NCI-H2227 (cell line): ENCODE data around the gene SDSL.
A peak's percentile ranks its signal among the peaks of the same experiment; 100 is the strongest.

ENCODE experiments used
- DNase-seq: peaks from one replicate; lab custom pipeline; 2025; ENCODE audit not compliant: unreplicated experiment; lab: John Stamatoyannopoulos, UW

Gene SDSL, protein sequence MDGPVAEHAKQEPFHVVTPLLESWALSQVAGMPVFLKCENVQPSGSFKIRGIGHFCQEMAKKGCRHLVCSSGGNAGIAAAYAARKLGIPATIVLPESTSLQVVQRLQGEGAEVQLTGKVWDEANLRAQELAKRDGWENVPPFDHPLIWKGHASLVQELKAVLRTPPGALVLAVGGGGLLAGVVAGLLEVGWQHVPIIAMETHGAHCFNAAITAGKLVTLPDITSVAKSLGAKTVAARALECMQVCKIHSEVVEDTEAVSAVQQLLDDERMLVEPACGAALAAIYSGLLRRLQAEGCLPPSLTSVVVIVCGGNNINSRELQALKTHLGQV

DNA sequence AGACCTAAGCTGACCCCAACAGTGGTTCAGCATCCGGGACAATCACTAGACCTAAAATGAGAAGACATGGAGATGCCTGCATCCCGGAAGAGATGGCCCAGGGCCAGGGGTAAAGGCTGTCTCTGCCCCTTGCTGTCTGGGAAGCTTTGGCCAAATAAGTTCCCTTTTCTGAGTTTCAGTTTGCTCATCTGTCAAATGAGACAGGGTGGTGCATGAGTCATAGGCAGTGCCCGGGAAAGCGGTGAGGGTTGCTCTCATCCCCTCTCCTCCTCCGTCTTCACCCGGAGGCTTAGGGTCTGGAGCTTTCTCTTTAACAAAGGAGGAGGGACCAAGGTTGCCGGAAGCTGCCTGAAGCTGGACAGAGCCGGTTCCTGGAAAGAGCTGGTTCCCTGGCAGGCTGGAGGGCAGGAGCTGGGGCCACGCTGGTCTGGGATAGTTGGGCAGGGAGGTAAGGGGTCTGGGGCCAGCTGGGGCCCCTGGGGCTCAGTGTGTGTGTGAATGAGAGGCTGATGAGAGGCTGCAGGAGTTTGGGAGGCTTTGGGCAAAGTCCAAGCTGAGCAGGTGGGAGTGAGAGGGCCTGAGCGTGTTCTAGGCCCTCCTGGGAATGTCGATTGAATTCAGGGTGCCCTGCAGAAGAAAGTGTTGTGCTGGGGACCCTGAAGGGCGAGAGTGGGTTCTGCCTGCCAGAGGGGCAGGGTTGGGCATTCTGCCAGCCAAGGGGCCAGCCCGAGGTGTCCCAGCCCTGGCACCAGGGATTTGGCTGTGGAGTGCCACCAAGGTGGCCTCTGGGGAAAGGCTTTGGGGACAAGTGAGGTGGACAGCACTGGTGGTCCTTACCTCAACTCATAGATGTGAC, at the start of gene SDSL:
Gene SDSL (plus strand): TSS at position 351 of the 856 bp plus-strand sequence. CDS start 5,603 bp downstream, outside the sequence.
- peak; percentile 72 for DNase-seq

DNA sequence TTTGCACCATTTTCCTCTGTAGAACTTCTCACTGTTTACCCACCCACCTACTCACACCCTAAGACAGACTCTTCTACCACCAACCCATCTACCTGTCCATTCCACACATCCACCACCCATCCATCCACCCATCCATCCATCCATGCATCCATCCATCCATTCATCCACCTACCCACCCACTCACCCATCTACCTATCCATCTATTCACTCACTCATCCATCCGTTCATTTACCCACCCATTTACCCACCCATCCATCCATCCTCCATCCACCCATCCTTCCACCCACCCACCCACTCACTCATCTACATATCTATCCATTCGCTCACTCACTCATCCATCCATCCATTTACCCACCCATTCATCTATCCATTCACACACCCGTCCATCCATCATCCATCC, 48.7 kb upstream of the SDSL start:
- no peak for DNase-seq

DNA sequence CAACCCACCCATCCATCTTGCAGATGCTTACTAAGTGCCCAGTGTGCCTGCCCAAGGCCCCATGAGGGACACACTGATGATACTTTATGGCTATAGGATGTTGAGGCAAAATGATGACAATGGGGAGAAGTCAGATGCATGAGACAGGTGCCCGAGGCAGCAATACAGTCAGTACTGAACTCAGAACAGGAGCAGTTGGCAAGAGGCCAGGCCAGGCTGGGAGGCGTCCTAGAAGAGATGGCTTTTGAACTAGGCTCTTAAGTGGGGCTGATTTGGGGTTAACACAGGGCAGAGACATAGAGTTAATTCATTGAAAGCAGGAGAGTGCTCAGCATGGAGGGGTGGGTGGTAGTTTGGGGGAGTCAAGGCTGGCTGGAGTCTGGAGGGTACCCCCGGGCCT, 48.2 kb upstream of the SDSL start:
- no peak for DNase-seq

DNA sequence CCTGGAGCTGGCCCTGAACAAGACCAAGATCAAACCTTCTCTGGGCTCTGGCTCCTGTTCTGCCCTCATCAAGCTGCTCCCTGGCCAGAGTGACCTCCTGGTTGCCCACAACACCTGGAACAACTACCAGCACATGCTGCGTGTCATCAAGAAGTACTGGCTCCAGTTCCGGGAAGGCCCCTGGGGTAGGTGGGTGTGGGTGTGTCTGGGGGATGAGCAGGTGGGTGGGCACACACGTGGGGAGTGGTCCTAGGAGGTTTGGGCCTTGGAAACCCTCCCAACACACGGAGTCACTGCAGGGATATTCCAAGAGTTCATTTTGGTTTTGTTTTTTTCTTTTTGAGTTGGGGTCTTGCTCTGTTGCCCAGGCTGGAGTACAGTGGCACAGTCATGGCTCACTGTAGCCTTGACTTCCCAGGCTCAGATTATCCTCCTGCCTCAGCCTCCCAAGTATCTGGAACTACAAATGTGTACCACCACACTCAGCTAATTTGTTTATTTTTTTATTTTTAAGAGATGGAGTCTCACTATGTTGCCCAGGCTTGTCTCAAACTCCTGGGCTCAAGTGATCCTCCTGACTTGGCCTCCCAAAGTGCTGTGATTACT, 47.3 kb upstream of the SDSL start:
- no peak for DNase-seq

DNA sequence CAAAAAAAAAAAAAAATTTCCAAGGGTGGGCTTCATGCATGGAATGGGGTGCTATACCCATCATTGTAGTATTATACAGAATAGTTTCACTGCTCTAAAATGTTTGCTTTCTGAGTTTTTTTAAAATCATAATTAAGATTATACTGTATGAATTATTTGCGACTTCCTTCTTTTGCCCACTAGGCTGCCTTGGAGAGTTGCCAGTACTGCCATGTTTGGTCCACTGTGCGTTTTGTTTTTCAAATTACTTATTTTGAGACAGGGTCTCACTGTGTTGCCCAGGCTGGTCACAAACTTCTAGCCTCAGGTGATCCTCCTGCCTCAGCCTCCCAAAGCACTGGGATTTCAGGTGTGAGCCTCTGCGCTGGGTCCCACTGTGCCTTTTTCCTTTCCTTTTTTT, 43.9 kb upstream of the SDSL start:
- DNase-seq = no peak

DNA sequence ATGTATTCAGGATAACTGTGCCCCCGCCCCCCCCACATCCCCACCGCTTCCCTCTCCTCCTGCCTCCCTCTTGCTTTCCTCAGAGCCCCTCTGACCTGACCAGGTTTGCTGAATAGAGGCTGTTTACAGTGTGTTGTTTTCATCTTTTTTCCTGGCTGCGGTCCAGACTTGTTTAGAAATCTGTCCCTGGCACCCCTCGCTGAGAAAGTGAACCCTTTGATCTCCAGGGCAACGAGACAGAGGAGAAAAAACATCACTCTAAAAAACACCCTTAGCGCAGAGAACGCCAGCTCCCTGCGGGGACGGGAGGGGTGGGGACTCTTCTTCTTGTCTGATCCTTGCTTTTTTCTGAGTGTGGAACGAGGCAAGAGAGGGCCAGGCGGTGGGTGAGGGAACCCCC, 41.0 kb upstream of the SDSL start:
- peak; percentile 92 for DNase-seq

DNA sequence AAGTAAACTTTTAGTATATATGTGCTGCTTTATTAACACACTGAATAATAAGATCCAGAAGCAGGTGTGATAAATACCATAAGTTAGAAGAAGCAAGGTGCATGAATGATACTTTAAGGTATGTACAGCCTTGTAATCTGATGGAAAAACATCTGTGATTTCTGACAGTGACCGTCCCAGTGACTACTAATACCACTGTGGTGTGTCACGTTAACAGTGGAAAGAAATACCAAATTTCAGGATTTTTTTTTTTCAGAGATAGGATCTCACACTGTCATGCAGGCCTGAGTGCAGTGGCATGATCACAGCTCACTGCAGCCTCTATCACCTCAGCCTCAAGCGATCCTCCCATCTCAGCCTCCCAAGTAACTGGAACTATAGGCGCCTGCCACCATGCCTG, 40.0 kb upstream of the SDSL start:
- no peak for DNase-seq

DNA sequence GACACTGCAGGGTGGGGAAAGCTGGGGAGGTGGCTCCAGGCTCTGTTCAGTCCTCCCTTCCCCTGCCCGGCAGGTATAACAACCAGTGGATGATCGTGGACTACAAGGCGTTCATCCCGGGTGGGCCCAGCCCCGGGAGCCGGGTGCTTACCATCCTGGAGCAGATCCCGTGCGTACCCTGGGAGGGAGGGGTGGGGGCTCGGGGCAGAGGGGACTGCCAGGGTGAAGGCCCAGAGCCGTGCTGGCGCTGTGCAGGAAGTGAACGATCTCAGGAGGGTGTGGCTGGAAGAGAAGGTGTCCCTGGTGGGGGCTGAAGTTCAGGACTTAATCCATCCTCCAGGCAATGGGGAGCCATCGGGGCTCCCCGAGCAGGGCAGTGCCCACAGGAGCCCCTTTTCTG, 37.4 kb upstream of the SDSL start:
- DNase-seq = no peak

DNA sequence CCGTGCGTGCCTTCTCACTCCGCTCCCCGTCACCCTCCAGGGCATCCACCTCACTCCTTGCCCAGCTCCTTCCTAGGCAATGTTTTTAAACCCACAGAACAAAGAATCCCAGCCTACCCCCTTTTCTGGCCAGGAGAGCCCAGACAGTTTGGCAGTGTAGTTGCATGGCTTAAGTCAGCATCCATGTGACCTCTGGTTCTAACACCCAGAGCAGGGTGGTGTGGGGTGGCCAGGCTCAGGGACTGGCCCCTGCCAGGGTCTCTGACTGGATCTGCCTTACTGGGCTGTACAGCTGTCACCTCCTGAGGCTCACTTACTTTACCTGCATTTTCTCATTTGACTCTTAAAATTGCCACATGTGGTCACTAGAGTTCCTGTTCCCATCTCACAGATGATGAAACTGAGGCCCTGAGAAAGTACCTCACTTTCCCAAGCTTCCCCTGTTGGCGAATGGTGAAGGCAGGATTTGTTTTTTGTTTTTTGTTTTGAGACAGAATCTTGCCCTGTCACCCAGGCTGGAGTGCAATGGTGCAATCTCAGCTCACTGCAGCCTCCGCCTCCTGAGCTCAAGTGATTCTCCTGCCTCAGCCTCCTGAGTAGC, 36.8 kb upstream of the SDSL start:
- no peak for DNase-seq

DNA sequence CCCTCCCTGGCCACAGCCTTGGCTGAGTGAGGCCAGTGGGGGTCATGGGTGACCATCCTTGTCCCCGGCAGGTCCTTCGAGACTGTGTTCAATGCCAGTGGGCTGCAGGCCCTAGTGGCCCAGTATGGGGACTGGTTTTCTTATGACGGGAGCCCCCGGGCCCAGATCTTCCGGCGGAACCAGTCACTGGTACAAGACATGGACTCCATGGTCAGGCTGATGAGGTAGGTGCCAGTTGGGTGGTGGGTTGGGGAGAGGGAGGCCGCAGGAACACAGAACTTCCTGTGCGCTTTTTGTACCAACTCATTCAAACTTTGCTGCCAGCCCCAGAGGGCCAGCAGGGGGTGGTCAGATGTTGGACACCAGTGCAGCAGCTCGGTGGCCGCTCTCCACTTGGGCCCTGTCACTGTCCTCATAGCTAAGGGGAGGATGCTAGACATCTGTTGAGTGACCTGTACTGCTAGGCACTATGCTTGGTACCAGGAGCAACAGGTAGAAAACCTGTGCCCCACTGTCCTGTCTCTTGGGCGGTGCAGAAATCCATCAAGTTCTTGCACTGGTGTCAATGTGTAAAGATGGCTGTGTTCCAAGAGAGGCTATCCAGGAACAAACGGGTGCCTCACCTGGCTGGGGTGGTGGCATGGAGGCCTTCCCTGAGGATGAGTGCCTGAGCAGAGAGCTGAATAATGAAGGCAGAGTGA, 35.2 kb upstream of the SDSL start:
- no peak for DNase-seq

DNA sequence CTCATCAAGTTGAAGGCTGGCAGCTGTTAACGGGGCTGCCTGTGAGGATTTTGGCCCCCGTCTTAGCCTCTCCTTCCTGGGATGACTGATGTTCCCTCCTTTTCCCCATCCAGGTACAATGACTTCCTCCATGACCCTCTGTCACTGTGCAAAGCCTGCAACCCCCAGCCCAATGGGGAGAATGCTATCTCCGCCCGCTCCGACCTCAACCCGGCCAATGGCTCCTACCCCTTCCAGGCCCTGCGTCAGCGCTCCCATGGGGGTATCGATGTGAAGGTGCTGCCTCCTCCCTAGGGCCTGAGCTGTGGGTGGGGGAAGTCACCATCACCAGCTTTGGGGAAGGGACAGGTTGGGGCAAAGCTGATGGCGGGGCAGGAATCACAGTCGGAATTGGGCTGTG, 34.5 kb upstream of the SDSL start:
- DNase-seq = no peak

DNA sequence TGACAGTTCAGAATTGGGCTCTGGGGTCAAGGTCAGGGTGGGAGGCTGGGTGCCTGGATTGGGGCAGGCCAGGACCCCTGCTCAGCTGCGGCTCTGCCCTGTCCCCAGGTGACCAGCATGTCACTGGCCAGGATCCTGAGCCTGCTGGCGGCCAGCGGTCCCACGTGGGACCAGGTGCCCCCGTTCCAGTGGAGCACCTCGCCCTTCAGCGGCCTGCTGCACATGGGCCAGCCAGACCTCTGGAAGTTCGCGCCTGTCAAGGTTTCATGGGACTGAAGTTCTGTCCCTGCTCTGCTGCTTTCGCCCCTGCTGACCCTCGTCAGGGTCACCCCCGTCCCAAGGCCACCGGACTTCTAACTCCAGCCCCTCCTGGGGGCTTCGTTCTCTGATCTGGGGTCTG, 33.8 kb upstream of the SDSL start:
- DNase-seq = no peak

DNA sequence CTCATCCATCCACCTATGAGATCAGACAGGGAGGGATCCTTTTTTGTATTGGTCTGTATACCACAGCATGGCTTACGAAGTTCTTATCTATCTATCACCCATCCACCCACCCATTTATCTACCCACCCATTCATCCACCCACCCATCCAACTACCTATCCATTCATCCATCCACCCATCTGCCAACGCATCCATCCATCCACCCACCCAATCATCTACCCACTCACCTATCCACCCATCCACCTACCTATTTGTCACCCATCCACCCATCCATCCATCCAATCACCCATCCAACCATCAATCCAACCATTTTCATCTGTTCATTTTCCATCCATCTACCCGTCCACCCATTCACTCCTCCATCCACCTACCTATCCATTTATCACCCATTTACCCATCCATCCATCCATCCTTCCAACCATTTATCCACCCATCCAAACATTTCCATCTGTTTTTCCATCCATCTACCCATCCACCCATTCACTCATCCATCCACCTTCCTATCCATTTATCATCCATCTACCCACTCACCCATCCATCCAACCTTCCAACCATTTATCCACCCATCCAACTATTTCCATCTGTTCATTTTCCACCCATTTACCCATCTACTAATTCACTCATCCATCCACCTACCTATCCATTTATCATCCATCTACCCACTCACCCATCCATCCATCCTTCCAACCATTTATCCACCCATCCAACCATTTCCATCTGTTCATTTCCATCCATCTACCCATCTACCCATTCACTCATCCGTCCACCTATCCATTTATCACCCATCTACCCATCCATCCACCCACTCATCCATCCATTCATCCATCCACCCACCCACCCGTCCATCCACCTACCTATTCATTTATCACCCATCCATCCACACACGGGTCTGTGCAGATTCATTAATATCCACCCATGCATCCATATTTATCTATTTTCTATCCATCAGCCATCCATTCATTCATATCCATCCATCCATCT, 31.8 kb upstream of the SDSL start:
- no peak for DNase-seq

DNA sequence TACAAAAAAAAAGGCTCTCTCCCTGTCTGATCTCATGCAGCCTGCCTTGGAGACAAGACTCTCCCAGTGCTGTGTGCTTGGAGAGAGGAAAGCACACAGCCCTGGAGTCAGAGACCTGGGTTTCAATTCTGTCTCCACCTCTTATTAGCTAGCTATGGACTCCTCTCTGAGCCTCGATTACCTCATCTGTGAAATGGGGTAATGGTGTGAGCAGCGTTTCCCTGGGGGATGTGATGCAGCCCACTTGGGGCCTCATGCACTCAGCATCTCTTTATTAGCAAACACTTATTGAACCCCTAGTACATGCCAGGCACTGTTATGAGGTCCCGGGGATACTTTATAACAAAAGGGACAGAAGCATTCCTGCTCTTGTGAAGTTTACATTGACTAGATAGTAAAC, 31.0 kb upstream of the SDSL start:
- no peak for DNase-seq

DNA sequence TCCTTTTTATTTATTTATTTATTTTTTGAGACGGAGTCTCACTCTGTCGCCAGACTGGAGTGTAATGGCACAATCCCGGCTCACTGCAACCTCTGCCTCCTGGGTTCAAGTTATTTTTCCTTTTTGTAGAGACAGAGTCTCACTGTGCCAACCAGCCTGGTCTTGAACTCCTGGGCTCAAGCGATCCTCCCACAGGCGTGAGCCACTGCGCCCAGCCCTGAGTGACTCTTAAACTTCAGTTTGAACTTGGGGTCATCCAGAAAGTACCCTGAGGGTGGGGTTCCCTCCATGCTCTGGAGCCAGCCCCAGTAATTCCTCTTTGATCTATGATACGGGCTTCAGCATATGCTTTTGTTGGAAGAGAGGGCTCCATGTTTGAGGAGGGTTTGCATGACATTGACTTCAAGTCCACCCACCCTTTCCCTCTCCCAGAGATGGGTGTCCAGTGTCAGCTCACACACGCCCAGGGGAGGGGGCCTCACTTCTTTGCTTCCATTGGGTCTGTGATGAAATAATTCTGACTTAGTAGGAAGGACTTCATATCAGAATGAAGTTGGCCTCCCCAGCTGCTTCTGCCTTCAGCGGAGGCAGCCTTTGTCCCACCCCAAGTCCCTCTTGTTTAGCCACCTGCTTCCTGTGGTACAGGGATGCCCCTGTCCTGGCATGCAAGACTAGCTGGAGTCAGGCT, 30.4 kb upstream of the SDSL start:
- DNase-seq = no peak

DNA sequence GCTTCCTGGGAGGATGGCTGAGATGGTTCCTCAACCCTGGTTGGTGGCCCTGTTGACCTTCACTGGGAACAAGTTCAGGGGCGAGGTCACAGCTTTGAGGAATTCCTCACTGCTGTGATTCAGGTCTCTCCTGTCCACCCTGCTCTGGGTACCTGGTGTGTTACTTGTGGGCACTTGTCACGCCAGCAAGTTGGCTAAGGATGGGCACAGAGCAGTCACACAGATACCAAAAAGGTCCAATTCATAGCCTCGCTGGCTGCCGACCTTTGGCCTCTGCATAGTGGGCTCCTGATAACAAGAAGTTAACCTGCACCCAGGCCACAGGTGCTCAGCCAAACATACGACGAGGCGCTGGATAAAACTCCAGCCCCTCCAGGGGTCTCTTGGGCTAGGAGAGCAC, 29.7 kb upstream of the SDSL start:
- DNase-seq = no peak

DNA sequence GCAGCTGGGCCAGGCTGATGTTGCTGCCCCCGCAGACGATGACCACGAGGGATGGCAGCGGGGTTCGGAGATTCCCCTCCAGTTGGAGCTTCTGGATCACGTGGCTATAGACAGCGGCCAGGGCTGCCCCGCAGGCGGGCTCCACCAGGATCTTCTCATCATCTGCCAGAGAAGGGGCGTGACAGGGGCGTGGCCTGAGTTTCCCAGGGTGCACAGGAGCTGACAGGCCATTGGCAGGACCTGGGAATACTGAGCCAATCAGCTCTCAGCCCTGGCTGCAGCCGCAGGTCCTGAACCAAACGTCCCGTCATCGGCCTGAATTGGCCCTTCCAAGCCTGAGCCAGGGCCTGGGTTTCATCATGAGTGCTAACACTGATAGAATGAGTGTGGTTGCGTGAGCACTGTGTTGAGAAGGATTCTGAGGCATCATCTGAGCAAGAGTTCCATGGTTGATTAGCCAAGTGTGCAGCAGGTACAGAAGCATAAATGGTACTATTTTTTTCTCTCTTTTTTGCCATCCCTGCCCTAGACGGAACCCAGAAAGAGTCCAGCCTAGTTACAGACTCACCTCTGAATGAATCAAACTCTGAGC, 29.1 kb upstream of the SDSL start:
- no peak for DNase-seq

DNA sequence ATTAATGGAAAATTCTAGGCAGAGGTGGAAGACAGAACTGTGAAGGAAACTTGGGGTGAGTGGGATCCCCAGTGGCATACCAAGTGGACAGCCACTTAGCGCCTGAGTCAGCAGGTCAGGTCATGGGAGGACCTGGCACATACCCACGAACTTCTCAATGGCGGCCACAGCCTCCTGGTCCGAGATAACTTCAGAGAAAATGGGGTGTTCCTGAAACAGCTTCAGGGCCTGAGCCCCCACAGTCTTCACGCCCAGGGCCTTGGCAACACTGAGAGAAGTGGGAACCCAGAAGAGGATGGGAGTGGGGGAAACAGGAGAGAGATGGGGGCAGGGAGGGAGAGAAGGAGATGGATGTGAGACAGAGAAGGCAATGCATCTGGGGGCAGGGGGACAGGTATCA, 28.4 kb upstream of the SDSL start:
- DNase-seq = no peak

DNA sequence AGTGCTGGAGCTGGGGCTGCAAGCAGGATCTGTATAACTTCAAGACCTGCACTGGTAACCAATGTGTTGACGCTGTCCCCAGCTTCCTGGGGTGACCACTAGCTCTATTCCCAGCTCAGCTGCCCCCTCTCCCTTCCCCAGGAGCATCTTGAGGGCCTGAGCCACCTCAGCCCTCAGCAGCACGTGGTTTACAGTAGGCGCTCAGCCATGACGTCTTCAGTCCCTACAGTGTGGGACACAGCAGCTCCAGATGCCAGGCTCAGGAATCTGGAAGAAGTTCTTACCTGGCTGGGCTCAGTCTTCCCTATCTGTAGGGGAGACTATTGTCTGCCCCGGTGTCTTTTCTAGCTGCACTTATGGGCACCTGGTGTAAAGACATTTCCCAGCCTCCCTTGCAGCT, 27.1 kb upstream of the SDSL start:
- no peak for DNase-seq
